Prostate gland (tissue), 2 donors: Measurements from ENCODE around the gene RING1. TPM values are rescaled to one million over a fixed set of nuclear protein-coding genes. Genes with fewer than 3 reads are reported as not detected.

Experiments used
- DNase-seq: peaks from one replicate; pipeline ENCODE4 v3.0.0-alpha.2; 2019; ENCODE audit warnings: low spot score
- H3K27ac ChIP-seq, 2 donors: fragments of 200-600 bp; sonication (generic); 2 replicates each; pipeline ENCODE4 v1.5.1; 2017 to 2019
- H3K27me3 ChIP-seq: fragments of 200-600 bp; sonication (generic); replicated peaks from 2 replicates; pipeline ENCODE4 v1.5.1; 2019; ENCODE audit not compliant: insufficient read depth
- H3K36me3 ChIP-seq, 2 donors: fragments of 200-600 bp; sonication (generic); 1 replicate in 1 of 2; 2 replicates in 1 of 2; pipeline versions ENCODE4 v1.5.1 to v1.8.1; 2017 to 2019
- H3K4me1 ChIP-seq: fragments of 200-600 bp; sonication (generic); replicated peaks from 2 replicates; pipeline ENCODE4 v1.5.1; 2019
- H3K4me3 ChIP-seq, 2 donors: fragments of 200-600 bp; sonication (generic); 2 replicates each; pipeline ENCODE4 v1.5.1; 2017 to 2019
- H3K9me3 ChIP-seq: fragments of 200-600 bp; sonication (generic); 2 replicates; pipeline ENCODE4 v1.5.1; 2017
- CTCF ChIP-seq, 4 experiments: fragments of 200-600 bp in 2 of 4; fragments of 450-650 bp in 2 of 4; sonication (generic) in 2 of 4; IDR thresholded peaks; 1 replicate in 3 of 4; 2 replicates in 1 of 4; pipeline ENCODE4 v1.5.1; 2016 to 2019; ENCODE audit warnings: antibody characterized with exemption in 4 of 4, mild to moderate bottlenecking in 2 of 4, moderate library complexity in 2 of 4
- POLR2A ChIP-seq: fragments of 450-650 bp; IDR thresholded peaks from one replicate; pipeline ENCODE4 v1.6.1; 2016; ENCODE audit warnings: antibody characterized with exemption, mild to moderate bottlenecking
- POLR2AphosphoS5 ChIP-seq: sonication (generic); formaldehyde crosslinking; IDR thresholded peaks from one replicate; pipeline ENCODE4 v1.6.1; 2017; ENCODE audit warnings: antibody characterized with exemption
- WGBS: methylation state at CpG from one replicate; pipeline ENCODE4 v1.1.5; 2018; 5-methylcytosine and 5-hydroxymethylcytosine counted together
- intact Hi-C: fragments of 100-400 bp; cut with DNase I; formaldehyde crosslinking; loops from one replicate; pipeline ENCODE4 v1.14.2; 2022
- total RNA-seq, 2 donors: library from RNA; depleted of rRNA; stranded (reverse); fragments of >200 nt; gene quantifications; one replicate each; pipeline ENCODE4 v1.1.0, GENCODE V29; 2016

RING1 gene
- total RNA-seq, 2 donors from 2014 or later: 23.9 to 30.8 TPM

- Histone ChIP-seq H3K36me3 (no peaks in the 10 kb centered on the region), H3K9me3 (no peaks in the 10 kb centered on the region), H3K4me1 (no peaks in the 10 kb centered on the region), H3K27me3 (no peaks in the 10 kb centered on the region), H3K4me3 (no peak overlapping the region), H3K27ac (no peak overlapping the region)
- TF ChIP-seq POLR2A (no peak), POLR2AphosphoS5 (no peak), CTCF (IDR thresholded peaks at IDR 0.05) (peak in 3 of 4 experiments; percentile 19 to 63 (median 61))
- peak; percentile 11 for DNase-seq
- intact Hi-C loops: no loop called here
- 70% methylated on average over 16 of the region's 16 CpGs for WGBS
Observed at GRCh38 chr6:33172688-33173534, 35.4 kb upstream of the RING1 start.

- H3K36me3 ChIP-seq: no peaks in the 10 kb centered on the region
- H3K4me1 ChIP-seq: no peaks in the 10 kb centered on the region
- DNase-seq: no peak
- H3K27ac ChIP-seq: no peak overlapping the region
- intact Hi-C loops: no loop called here
- H3K27me3 ChIP-seq: no peaks in the 10 kb centered on the region
- H3K9me3 ChIP-seq: no peaks in the 10 kb centered on the region
- no peak overlapping the region for H3K4me3 ChIP-seq
- WGBS: 73% methylated on average over 11 of the region's 11 CpGs
- TF ChIP-seq CTCF (IDR thresholded peaks at IDR 0.05) (no peak), POLR2A (no peak), POLR2AphosphoS5 (no peak)
Observed at GRCh38 chr6:33173535-33174180, 34.6 kb upstream of the RING1 start.

- no peak for DNase-seq
- intact Hi-C loops: no loop called here
- Histone ChIP-seq H3K27me3 (no peaks in the 10 kb centered on the region), H3K4me1 (no peaks in the 10 kb centered on the region), H3K4me3 (no peak overlapping the region), H3K27ac (no peak overlapping the region), H3K9me3 (no peaks in the 10 kb centered on the region), H3K36me3 (no peaks in the 10 kb centered on the region)
- 85% methylated on average over 4 of the region's 4 CpGs for WGBS
- no peak for TF ChIP-seq CTCF (IDR thresholded peaks at IDR 0.05)
- no peak for TF ChIP-seq POLR2AphosphoS5
- TF ChIP-seq POLR2A: no peak
Observed at GRCh38 chr6:33174784-33175183, 33.5 kb upstream of the RING1 start.

GRCh38 chr6:33175436-33176069 is 32.7 kb upstream of the RING1 start:
- Histone ChIP-seq H3K27me3 (no peaks in the 10 kb centered on the region), H3K4me1 (no peaks in the 10 kb centered on the region), H3K27ac (no peak overlapping the region), H3K4me3 (no peak overlapping the region), H3K9me3 (no peaks in the 10 kb centered on the region), H3K36me3 (no peaks in the 10 kb centered on the region)
- no peak for DNase-seq
- 84% methylated on average over 10 of the region's 10 CpGs for WGBS
- TF ChIP-seq POLR2AphosphoS5 (no peak), POLR2A (no peak), CTCF (IDR thresholded peaks at IDR 0.05) (no peak)
- intact Hi-C loops: no loop called here
